ENCODE measurements around the gene VSX1. TPM values are rescaled to one million over a fixed set of nuclear protein-coding genes. Genes with fewer than 3 reads are reported as not detected.

Gene VSX1
- total RNA-seq, 1 donor from 2014 or later = not detected

- DNase-seq (ENCODE audit: extremely low read depth, low read depth, low spot score) = no peak
Observed at GRCh38 chr20:25088267-25088666, 6.3 kb upstream of the VSX1 start.

- DNase-seq (ENCODE audit: extremely low read depth, low read depth, low spot score) = no peak
Observed at GRCh38 chr20:25087186-25087929, 5.4 kb upstream of the VSX1 start.

- no peak for DNase-seq (ENCODE audit: extremely low read depth, low read depth, low spot score)
Observed at GRCh38 chr20:25085756-25086495, 4.0 kb upstream of the VSX1 start.

- DNase-seq (ENCODE audit: extremely low read depth, low read depth, low spot score) = no peak
Observed at GRCh38 chr20:25084626-25085187, 2.8 kb upstream of the VSX1 start.

- no peak for DNase-seq (ENCODE audit: extremely low read depth, low read depth, low spot score)
Observed at GRCh38 chr20:25083773-25084625, 2.1 kb upstream of the VSX1 start.

GRCh38 chr20:25083141-25083772 is 1.3 kb upstream of the VSX1 start:
- DNase-seq (ENCODE audit: extremely low read depth, low read depth, low spot score) = no peak

- no peak for DNase-seq (ENCODE audit: extremely low read depth, low read depth, low spot score)
Observed at GRCh38 chr20:25082498-25082873, 545 bp upstream of the VSX1 start.

- DNase-seq (ENCODE audit: extremely low read depth, low read depth, low spot score) = no peak
Observed at GRCh38 chr20:25081065-25081729, 744 bp downstream of the VSX1 start.

- no peak for DNase-seq (ENCODE audit: extremely low read depth, low read depth, low spot score)
Observed at GRCh38 chr20:25079171-25079570, 2.8 kb downstream of the VSX1 start.

- no peak for DNase-seq (ENCODE audit: extremely low read depth, low read depth, low spot score)
Observed at GRCh38 chr20:25078662-25079061, 3.3 kb downstream of the VSX1 start.

GRCh38 chr20:25077610-25078169 is 4.3 kb downstream of the VSX1 start:
- no peak for DNase-seq (ENCODE audit: extremely low read depth, low read depth, low spot score)

GRCh38 chr20:25076731-25077609 is 5.0 kb downstream of the VSX1 start:
- DNase-seq (ENCODE audit: extremely low read depth, low read depth, low spot score) = no peak

- DNase-seq (ENCODE audit: extremely low read depth, low read depth, low spot score) = no peak
Observed at GRCh38 chr20:25076201-25076600, 5.7 kb downstream of the VSX1 start.

GRCh38 chr20:25073544-25073943 is 8.4 kb downstream of the VSX1 start:
- no peak for DNase-seq (ENCODE audit: extremely low read depth, low read depth, low spot score)

GRCh38 chr20:25072226-25072811 is 9.6 kb downstream of the VSX1 start:
- DNase-seq (ENCODE audit: extremely low read depth, low read depth, low spot score) = no peak

GRCh38 chr20:25071734-25072133 is 10.2 kb downstream of the VSX1 start:
- no peak for DNase-seq (ENCODE audit: extremely low read depth, low read depth, low spot score)

- DNase-seq (ENCODE audit: extremely low read depth, low read depth, low spot score) = no peak
Observed at GRCh38 chr20:25070821-25071473, 11.0 kb downstream of the VSX1 start.
